ENCODE measurements around the gene PTPN1. TPM values are rescaled to one million over a fixed set of nuclear protein-coding genes. Genes with fewer than 3 reads are reported as not detected.

Gene PTPN1
- total RNA-seq, 1 experiment from 2014 or later: 30.8 TPM

DNA sequence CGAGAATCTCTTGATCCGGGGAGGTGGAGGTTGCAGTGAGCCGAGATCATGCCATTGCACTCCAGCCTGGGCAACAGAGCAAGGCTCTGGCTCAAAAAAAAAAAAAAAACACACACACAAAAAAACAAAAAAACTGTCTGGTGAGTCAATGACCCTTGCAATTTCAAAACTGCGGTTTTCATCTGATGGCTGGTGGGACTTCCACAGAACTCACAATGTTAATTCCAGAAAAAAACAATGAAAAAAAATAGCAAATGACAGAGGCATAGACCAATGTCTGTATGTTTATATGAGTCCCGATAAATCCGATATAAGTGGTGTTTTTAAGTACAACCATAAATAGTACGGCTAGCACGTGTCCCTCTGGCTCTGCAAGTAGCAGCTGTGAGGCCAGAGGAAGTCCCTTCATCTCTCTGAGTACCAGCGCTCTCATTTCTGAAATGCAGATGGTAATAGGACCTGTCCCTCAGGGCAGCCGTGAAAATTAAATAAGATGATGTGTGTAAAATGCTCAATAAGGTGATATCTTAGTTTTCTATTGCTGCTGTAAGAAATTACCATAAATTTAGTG, 21.9 kb upstream of the PTPN1 start:
- H2BK12ac ChIP-seq (ENCODE audit: insufficient read length, low read depth, low read length): no peak overlapping the region
- H2AFZ ChIP-seq (ENCODE audit: low read length): no peak overlapping the region
- Mint-ChIP-seq H3K27ac (no peak overlapping the region), H3K4me1 (peaks cover 0 to 2% of the 10 kb centered on the region in 2 experiments; a peak in 1 of 4 replicates), H3K36me3 (ENCODE audit: insufficient read depth in 1 of 3, low read depth in 3 of 3) (0 out of 7 replicates have a peak, but pooled peaks cover 0 to 3% (median 0%) of the 10 kb centered on the region in 3 experiments), H3K4me3 (no peak overlapping the region), H3K9me3 (peaks cover 3 to 4% of the 10 kb centered on the region in 2 experiments; a peak in 3 of 5 replicates), H3K27me3 (ENCODE audit: low read depth) (peaks cover 3% of the 10 kb centered on the region)
- TF ChIP-seq, protein P1, sequence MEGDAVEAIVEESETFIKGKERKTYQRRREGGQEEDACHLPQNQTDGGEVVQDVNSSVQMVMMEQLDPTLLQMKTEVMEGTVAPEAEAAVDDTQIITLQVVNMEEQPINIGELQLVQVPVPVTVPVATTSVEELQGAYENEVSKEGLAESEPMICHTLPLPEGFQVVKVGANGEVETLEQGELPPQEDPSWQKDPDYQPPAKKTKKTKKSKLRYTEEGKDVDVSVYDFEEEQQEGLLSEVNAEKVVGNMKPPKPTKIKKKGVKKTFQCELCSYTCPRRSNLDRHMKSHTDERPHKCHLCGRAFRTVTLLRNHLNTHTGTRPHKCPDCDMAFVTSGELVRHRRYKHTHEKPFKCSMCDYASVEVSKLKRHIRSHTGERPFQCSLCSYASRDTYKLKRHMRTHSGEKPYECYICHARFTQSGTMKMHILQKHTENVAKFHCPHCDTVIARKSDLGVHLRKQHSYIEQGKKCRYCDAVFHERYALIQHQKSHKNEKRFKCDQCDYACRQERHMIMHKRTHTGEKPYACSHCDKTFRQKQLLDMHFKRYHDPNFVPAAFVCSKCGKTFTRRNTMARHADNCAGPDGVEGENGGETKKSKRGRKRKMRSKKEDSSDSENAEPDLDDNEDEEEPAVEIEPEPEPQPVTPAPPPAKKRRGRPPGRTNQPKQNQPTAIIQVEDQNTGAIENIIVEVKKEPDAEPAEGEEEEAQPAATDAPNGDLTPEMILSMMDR (conservative IDR thresholded peaks at IDR 0.05): no peak
- no peak overlapping the region for H3K14ac ChIP-seq (ENCODE audit: insufficient read depth, low read length)
- no peak overlapping the region for H3K4ac ChIP-seq (ENCODE audit: low read depth, low read length)
- H3K27ac ChIP-seq (ENCODE audit: insufficient read length, low read depth, low read length): no peak overlapping the region
- no peak overlapping the region for H3K4me2 ChIP-seq (ENCODE audit: insufficient read depth, insufficient read length, low read length)
- H3K4me1 ChIP-seq (ENCODE audit: insufficient read depth, low read length): no peaks in the 10 kb centered on the region
- H3K79me2 ChIP-seq (ENCODE audit: insufficient read depth, low read length): no peaks in the 10 kb centered on the region
- H3T11ph ChIP-seq (ENCODE audit: low read length): no peak overlapping the region
- no peak overlapping the region for H4K8ac ChIP-seq (replicated peaks; ENCODE audit: insufficient read length, low read depth, low read length)
- DNase-seq: no peak
- H2BK15ac ChIP-seq (ENCODE audit: low read depth, low read length): no peak overlapping the region
- H2BK20ac ChIP-seq (ENCODE audit: low read depth, low read length, poor library complexity, severe bottlenecking): no peak overlapping the region
- H3K56ac ChIP-seq (ENCODE audit: insufficient read length, low read depth, low read length): no peak overlapping the region
- no peak overlapping the region for H4K5ac ChIP-seq (ENCODE audit: insufficient read length, low read depth, low read length)
- H4K20me1 ChIP-seq (ENCODE audit: control insufficient read depth, insufficient read depth, insufficient read length): no peaks in the 10 kb centered on the region
- H3K23me2 ChIP-seq (ENCODE audit: insufficient read length, low read depth, low read length, poor library complexity, severe bottlenecking): no peaks in the 10 kb centered on the region
- WGBS (ENCODE audit: extremely low coverage, insufficient read length, low lambda C conversion rate): no CpG with 5 or more reads among the region's 10 CpGs
- H3K27me3 ChIP-seq (ENCODE audit: insufficient read depth, low read length): no peaks in the 10 kb centered on the region
- no peak overlapping the region for H2BK120ac ChIP-seq (ENCODE audit: low read depth, low read length, poor library complexity, severe bottlenecking)
- H3K79me1 ChIP-seq (ENCODE audit: insufficient read depth, low read depth, low read length, poor library complexity, severe bottlenecking): no peaks in the 10 kb centered on the region
- H3K23ac ChIP-seq (ENCODE audit: insufficient read length, low read depth, low read length): no peak overlapping the region
- no peak overlapping the region for H2AK5ac ChIP-seq (ENCODE audit: insufficient read length, low read length)
- H3K18ac ChIP-seq (ENCODE audit: insufficient read length, low read depth, low read length): no peak overlapping the region
- H2BK5ac ChIP-seq (ENCODE audit: insufficient read length, low read length): no peak overlapping the region
- H3K9ac ChIP-seq (ENCODE audit: extremely low read depth, insufficient read length, low read length): no peak overlapping the region
- no peak overlapping the region for H4K91ac ChIP-seq (ENCODE audit: insufficient read length, low read depth, low read length)
- H3K9me3 ChIP-seq (ENCODE audit: control insufficient read depth, low read depth, low read length): no peaks in the 10 kb centered on the region
